ENCODE results near the gene MLH1. TPM values are rescaled to one million over a fixed set of nuclear protein-coding genes. Genes with fewer than 3 reads are reported as not detected.

MLH1 gene
- total and polyA plus RNA-seq, 10 of the 15 experiments (the other 5 are each of a cell fraction or from before 2014, with no cell fraction given) = 58.6 to 109 (median 81.4) TPM

DNA sequence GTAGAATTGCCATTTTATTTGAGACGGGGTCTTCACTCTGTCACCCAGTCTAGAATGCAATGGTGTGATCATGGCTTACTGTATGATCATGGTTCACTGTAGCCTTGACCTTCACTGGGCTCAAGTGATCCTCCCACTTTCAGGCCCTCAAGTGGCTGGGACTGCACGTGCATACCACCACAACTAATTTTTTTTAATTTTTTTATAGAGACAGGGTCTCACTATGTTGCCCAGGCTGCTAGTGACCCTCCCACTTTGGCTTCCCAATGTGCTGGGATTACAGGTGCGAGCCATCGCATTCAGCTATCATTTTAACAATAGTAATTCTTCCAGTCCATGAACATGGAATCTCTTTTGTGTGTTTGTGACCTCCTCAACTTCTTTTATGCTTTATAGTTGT lies 12.3 kb upstream of the MLH1 start:
- no peak overlapping the region for H3K4me3 ChIP-seq
- H4K20me1 ChIP-seq (ENCODE audit: control insufficient read depth, insufficient read depth) = no peaks in the 10 kb centered on the region
- no TSS peak for BruUV-seq (replicated peaks)
- no peaks in the 10 kb centered on the region for H3K27me3 ChIP-seq (replicated peaks in 1 of 2; ENCODE audit: control insufficient read depth in 2 of 2, insufficient read depth in 2 of 2, low read length in 1 of 2)
- no peaks in the 10 kb centered on the region for H3K79me2 ChIP-seq (ENCODE audit: control insufficient read depth, insufficient read depth, low read length)
- in situ Hi-C loops (cut with MboI) (no loop called here), intact Hi-C loops (cut with micrococcal nuclease; ENCODE audit: unreplicated experiment) (no loop called here)
- peaks cover 1 to 23% of the 10 kb centered on the region in 2 experiments; a peak in 3 of 4 replicates for H3K36me3 ChIP-seq (ENCODE audit: control insufficient read depth in 2 of 2, insufficient read depth in 2 of 2, low read length in 1 of 2)
- ChIA-PET SMC1A (ENCODE audit: uncharacterized antibody, unreplicated experiment) (interaction anchor here (1.1 to 1.6 kb wide), 2 partner anchors 8 to 15 kb away, joined by 3 read pairs; no protein-coding TSS in a partner anchor), POLR2A (interaction anchor here (0.7 kb wide), 1 partner anchor 276 kb away, joined by 5 read pairs; no protein-coding TSS in a partner anchor), CTCF (interaction anchor here (1.7 kb wide), 1 partner anchor 9 kb away, joined by 5 read pairs; no protein-coding TSS in a partner anchor), RAD21 (ENCODE audit: unreplicated experiment) (no interaction called here)
- no peak for ATAC-seq
- no peak overlapping the region for H3K9ac ChIP-seq (ENCODE audit: control insufficient read depth, insufficient read depth, low read length)
- H2AFZ ChIP-seq (ENCODE audit: control insufficient read depth, low read depth, low read length) = no peak overlapping the region
- H3K9me3 ChIP-seq (replicated peaks; ENCODE audit: control insufficient read depth, insufficient read depth, low read length) = no peaks in the 10 kb centered on the region; the same call in 2 of the 3 replicates
- H3K27ac ChIP-seq (ENCODE audit: control insufficient read depth, insufficient read depth) = no peak overlapping the region
- no peak overlapping the region for H3K4me2 ChIP-seq (ENCODE audit: control insufficient read depth, insufficient read depth)
- 99% methylated on average over 4 of the region's 4 CpGs for WGBS (ENCODE audit: insufficient coverage, insufficient replicate concordance, low lambda C conversion rate, missing lambda C conversion rate)
- TF ChIP-seq SRF (IDR thresholded peaks at IDR 0.05; ENCODE audit: low read depth in 2 of 2, low read length in 2 of 2) (no peak), ZNF622 (IDR thresholded peaks at IDR 0.05) (no peak), IKZF1 (conservative IDR thresholded peaks at IDR 0.05) (no peak), BCL11A (IDR thresholded peaks at IDR 0.05; ENCODE audit: low read depth, low read length) (no peak), MXI1 (IDR thresholded peaks at IDR 0.05; ENCODE audit: low read depth, low read length) (no peak), FOXM1 (IDR thresholded peaks at IDR 0.05; ENCODE audit: low read depth, low read length) (no peak), RAD51 (IDR thresholded peaks at IDR 0.05) (no peak), ZBED1 (IDR thresholded peaks at IDR 0.05; ENCODE audit: borderline replicate concordance) (no peak)
- TF ChIP-seq, protein P1, sequence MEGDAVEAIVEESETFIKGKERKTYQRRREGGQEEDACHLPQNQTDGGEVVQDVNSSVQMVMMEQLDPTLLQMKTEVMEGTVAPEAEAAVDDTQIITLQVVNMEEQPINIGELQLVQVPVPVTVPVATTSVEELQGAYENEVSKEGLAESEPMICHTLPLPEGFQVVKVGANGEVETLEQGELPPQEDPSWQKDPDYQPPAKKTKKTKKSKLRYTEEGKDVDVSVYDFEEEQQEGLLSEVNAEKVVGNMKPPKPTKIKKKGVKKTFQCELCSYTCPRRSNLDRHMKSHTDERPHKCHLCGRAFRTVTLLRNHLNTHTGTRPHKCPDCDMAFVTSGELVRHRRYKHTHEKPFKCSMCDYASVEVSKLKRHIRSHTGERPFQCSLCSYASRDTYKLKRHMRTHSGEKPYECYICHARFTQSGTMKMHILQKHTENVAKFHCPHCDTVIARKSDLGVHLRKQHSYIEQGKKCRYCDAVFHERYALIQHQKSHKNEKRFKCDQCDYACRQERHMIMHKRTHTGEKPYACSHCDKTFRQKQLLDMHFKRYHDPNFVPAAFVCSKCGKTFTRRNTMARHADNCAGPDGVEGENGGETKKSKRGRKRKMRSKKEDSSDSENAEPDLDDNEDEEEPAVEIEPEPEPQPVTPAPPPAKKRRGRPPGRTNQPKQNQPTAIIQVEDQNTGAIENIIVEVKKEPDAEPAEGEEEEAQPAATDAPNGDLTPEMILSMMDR (IDR thresholded peaks at IDR 0.05 in 2 of 3, conservative IDR thresholded peaks at IDR 0.05 in 1 of 3; ENCODE audit: control insufficient read depth in 2 of 3, extremely low read depth in 1 of 3, insufficient read depth in 1 of 3, low read depth in 3 of 3, low read length in 3 of 3) = no peak
- no peak for FAIRE-seq
- no peak for DNase-seq (ENCODE audit: low read depth, low spot score)
- H3K4me1 ChIP-seq (ENCODE audit: control insufficient read depth, insufficient read depth, low read length) = no peaks in the 10 kb centered on the region

Measured in GM12878 (cell line).